ENCODE measurements around the gene ASTN1.

ASTN1 gene

DNA sequence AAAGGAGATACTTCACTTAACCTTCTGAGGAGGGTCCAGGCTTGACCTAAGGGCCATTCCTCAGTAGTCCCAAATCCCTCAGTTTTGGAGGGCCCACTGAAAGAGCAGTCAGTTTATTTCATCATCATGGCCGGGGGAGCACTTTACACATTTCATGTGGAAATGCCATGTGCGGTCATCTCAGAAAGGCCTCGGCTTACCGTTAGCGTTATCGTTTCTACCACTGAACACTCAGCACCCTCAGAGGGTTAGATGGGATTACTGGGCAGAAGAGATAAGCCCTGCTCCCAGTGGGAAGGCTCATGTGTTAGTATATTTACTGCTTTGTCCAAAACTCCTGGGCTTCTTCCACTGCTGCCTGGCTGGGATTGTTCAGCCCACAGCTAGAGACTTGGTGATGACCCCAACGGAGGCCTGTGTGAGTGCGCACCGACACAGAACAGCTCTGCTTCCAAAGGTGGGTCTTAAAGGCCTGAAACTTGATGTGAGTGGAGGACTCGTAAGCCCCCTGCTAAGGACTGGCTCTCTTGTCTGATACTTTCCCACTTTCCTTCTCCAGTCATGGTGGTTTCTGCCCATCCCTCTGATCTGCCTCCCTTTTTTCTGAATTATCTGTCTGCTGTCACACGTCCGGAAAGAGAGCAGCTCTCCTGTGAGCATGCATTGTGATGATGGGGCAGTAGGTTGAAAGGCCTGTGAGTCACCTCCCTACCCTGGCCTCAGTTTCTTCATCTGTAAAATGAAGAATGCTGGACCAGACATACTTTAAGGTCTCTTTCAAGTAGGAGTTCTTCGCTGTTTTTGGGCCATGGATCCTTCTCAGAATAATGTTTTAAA lies 284.5 kb downstream of the ASTN1 start:
- H2AFZ ChIP-seq (ENCODE audit: low read length, unreplicated experiment), result no peak overlapping the region
- H3K4me1 ChIP-seq (ENCODE audit: control insufficient read depth, insufficient read depth, low read length, unreplicated experiment), result no peaks in the 10 kb centered on the region
- no peak overlapping the region for H3K4me3 ChIP-seq (ENCODE audit: low read depth, low read length)
- H3K36me3 ChIP-seq (ENCODE audit: insufficient read depth, low read length), result no peaks in the 10 kb centered on the region
- no peak overlapping the region for H3K27ac ChIP-seq (ENCODE audit: low read depth, low read length)
- H3K79me2 ChIP-seq (ENCODE audit: control insufficient read depth, insufficient read depth, low read length, unreplicated experiment), result no peaks in the 10 kb centered on the region
- H3K27me3 ChIP-seq (ENCODE audit: insufficient read depth, low read length), result peaks cover 6% of the 10 kb centered on the region; the same call in 1 of the 2 replicates

DNA sequence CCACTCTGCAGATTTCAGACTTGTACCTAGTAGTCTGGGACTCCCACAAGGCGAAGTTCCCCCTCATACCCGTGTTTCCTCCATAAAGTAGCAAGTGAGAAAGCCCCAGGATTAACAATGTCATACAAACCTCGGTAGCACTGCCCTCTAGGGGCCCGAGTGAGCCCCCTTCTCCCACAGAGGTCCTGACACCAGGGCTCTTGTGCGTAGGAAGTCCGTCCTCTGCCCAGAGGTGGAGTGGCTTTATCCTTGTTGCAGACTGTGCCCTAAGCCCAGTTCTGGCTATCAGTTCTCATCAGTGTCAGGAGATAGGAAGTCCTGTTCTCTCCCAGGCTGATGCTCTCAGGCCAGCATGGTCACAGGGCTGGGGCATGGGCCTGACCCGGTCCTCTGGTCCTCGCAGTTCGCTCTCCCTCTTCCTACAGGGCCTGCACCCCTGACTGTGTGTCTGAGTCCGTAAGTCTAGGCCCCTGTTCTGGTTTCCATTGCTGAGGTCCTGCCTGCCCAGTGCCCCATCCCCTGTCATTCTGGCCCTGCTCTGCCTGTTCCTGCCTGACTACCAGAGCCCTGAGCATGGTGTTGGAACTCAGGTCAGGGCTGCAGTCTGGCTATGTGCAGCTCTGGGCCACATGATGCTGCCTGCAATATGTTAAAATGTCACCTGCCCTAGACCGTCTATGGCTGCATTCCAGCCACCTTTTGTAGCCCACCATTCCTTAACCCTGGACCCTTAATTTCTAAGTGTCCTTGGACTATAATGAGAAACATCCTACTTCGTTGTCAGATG lies 285.6 kb downstream of the ASTN1 start:
- no peak overlapping the region for H3K4me3 ChIP-seq (ENCODE audit: low read depth, low read length)
- no peak overlapping the region for H3K27ac ChIP-seq (ENCODE audit: low read depth, low read length)
- H3K79me2 ChIP-seq (ENCODE audit: control insufficient read depth, insufficient read depth, low read length, unreplicated experiment), result no peaks in the 10 kb centered on the region
- no peaks in the 10 kb centered on the region for H3K36me3 ChIP-seq (ENCODE audit: insufficient read depth, low read length)
- H2AFZ ChIP-seq (ENCODE audit: low read length, unreplicated experiment), result no peak overlapping the region
- peaks cover 6% of the 10 kb centered on the region; the same call in 1 of the 2 replicates for H3K27me3 ChIP-seq (ENCODE audit: insufficient read depth, low read length)
- H3K4me1 ChIP-seq (ENCODE audit: control insufficient read depth, insufficient read depth, low read length, unreplicated experiment), result no peaks in the 10 kb centered on the region

DNA sequence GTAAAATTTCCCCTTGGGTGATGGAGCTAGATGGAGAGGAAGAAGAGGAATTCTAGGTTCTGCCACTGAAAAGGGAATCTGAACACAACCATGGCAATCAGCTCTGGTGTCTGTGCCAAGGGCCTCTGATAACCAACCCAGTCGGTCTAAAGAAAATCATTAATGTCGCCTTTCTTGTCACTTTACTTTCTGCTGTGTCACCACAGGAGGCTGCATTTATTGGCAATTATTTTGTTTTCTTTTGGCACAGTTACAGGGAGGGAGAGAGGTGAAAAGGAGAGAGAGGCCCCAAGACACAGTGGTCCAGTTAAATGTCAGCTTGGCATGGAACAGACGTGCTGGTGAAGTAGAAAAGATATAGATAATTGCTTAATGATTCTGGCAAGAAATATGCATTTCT lies 287.0 kb downstream of the ASTN1 start:
- H3K4me1 ChIP-seq (ENCODE audit: control insufficient read depth, insufficient read depth, low read length, unreplicated experiment), result no peaks in the 10 kb centered on the region
- H3K27ac ChIP-seq (ENCODE audit: low read depth, low read length), result no peak overlapping the region
- no peaks in the 10 kb centered on the region for H3K79me2 ChIP-seq (ENCODE audit: control insufficient read depth, insufficient read depth, low read length, unreplicated experiment)
- no peaks in the 10 kb centered on the region for H3K36me3 ChIP-seq (ENCODE audit: insufficient read depth, low read length)
- H3K27me3 ChIP-seq (ENCODE audit: insufficient read depth, low read length), result peaks cover 11% of the 10 kb centered on the region; the same call in 1 of the 2 replicates
- no peak overlapping the region for H2AFZ ChIP-seq (ENCODE audit: low read length, unreplicated experiment)
- no peak overlapping the region for H3K4me3 ChIP-seq (ENCODE audit: low read depth, low read length)

DNA sequence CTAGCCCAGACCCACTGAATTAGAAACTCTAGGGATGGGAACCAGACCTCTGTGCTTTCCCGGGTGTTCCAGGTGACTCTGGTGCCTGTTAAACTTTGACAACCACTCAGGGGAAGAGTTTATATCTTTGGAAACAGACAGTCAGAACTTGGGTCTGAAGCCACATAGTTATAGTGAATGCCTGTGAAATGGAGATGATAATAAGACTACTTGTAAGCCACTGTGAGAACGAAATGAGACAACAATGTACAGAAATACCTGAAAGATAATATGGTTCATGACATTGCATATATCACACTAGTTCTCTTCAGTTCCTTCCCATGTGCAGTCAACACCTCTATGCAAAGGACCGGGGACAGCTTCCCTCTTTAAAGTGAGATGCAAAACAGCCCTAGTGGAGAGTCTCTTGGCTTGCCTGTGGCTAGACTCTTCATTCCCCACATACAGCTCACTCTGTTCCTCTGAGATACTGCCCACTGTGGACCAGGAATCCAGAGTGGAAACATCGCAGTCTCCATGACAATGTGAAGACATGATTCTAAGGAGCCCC lies 287.5 kb downstream of the ASTN1 start:
- no peak overlapping the region for H3K4me3 ChIP-seq (ENCODE audit: low read depth, low read length)
- H3K27ac ChIP-seq (ENCODE audit: low read depth, low read length), result no peak overlapping the region
- H2AFZ ChIP-seq (ENCODE audit: low read length, unreplicated experiment), result no peak overlapping the region
- no peaks in the 10 kb centered on the region for H3K4me1 ChIP-seq (ENCODE audit: control insufficient read depth, insufficient read depth, low read length, unreplicated experiment)
- H3K27me3 ChIP-seq (ENCODE audit: insufficient read depth, low read length), result peaks cover 10% of the 10 kb centered on the region; the same call in 1 of the 2 replicates
- no peaks in the 10 kb centered on the region for H3K79me2 ChIP-seq (ENCODE audit: control insufficient read depth, insufficient read depth, low read length, unreplicated experiment)
- no peaks in the 10 kb centered on the region for H3K36me3 ChIP-seq (ENCODE audit: insufficient read depth, low read length)

DNA sequence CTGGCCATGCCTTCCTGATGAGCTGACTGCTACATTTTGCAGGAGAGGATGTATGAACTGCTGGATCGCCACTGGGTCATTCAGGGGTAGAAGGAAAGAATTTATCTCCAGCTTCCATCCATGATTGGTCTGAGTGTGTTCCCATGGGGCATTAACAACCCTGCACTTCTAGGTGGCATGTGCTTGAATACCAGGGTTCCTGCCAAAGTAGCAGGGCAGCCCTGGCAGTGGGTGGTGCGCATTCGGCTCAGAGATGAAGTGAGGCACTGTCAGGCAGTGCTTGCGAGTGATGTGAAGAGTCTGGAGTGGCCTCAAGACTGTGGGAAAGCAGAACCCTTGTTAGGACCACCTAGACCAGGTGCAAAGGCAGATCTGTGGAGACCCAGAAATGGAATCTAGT lies 294.9 kb downstream of the ASTN1 start:
- no peak overlapping the region for H3K4me3 ChIP-seq (ENCODE audit: low read depth, low read length)
- no peaks in the 10 kb centered on the region for H3K36me3 ChIP-seq (ENCODE audit: insufficient read depth, low read length)
- H3K79me2 ChIP-seq (ENCODE audit: control insufficient read depth, insufficient read depth, low read length, unreplicated experiment), result no peaks in the 10 kb centered on the region
- peaks cover 6% of the 10 kb centered on the region; the same call in 1 of the 2 replicates for H3K27me3 ChIP-seq (ENCODE audit: insufficient read depth, low read length)
- no peaks in the 10 kb centered on the region for H3K4me1 ChIP-seq (ENCODE audit: control insufficient read depth, insufficient read depth, low read length, unreplicated experiment)
- H3K27ac ChIP-seq (ENCODE audit: low read depth, low read length), result no peak overlapping the region
- H2AFZ ChIP-seq (ENCODE audit: low read length, unreplicated experiment), result no peak overlapping the region

DNA sequence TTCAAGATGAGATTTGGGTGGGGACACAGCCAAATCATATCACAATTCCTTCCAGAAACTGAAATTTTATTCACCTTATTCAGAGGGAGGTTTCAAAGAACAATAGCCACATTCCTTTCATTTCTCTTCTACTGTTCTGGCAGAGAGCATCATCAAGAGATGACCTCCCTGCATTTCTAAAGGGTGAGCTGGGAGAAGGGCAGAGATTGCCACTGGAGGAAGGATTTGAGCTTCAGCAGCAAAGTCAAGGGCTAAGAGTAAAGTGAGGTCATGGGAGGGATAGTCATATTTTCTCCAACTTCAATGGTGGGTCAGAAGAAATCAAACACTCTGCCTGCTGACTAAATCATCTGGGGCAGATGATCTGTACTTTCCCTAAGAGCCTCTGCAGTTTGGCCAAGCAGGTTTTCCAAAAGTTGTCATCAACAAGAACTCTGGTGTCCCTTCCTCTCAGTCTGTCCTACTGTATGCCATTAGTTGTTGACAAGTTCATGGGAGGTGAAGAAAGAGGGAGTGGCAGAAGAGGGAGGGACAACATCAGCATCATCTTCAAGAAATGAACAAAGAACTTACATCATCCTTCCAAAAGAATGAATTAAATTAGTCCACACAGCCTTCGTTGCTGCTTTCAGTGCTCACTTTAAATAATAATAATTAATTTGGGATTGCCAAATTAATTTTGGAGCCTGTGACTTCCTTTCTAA lies 298.3 kb downstream of the ASTN1 start:
- no peaks in the 10 kb centered on the region for H3K79me2 ChIP-seq (ENCODE audit: control insufficient read depth, insufficient read depth, low read length, unreplicated experiment)
- no peak overlapping the region for H3K4me3 ChIP-seq (ENCODE audit: low read depth, low read length)
- H3K27ac ChIP-seq (ENCODE audit: low read depth, low read length), result no peak overlapping the region
- H3K36me3 ChIP-seq (ENCODE audit: insufficient read depth, low read length), result no peaks in the 10 kb centered on the region
- H3K4me1 ChIP-seq (ENCODE audit: control insufficient read depth, insufficient read depth, low read length, unreplicated experiment), result no peaks in the 10 kb centered on the region
- H3K27me3 ChIP-seq (ENCODE audit: insufficient read depth, low read length), result no peaks in the 10 kb centered on the region
- H2AFZ ChIP-seq (ENCODE audit: low read length, unreplicated experiment), result no peak overlapping the region

DNA sequence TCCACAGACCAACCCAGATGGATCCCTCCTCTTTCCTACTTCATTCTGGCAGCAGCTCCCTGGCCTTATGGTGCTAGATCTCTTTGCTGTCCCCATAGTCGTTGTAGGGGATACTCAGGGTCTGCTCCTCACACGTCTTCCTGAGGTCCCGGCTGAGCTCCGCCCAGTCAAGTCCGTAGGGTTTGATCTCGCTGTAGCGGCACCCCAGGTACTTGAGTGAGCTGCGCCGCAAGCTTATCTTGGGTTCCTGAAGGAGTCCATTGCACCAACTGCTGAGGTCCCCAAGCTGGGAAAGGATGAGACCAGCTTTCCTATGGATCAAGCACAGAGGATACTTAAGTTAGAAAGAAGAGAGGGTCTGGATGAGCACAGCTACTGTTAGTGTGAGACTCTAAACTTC lies 300.3 kb downstream of the ASTN1 start:
- Histone ChIP-seq H3K79me2 (ENCODE audit: control insufficient read depth, insufficient read depth, low read length, unreplicated experiment) (no peaks in the 10 kb centered on the region), H3K36me3 (ENCODE audit: insufficient read depth, low read length) (no peaks in the 10 kb centered on the region), H2AFZ (ENCODE audit: low read length, unreplicated experiment) (no peak overlapping the region), H3K4me1 (ENCODE audit: control insufficient read depth, insufficient read depth, low read length, unreplicated experiment) (no peaks in the 10 kb centered on the region), H3K27ac (ENCODE audit: low read depth, low read length) (no peak overlapping the region), H3K4me3 (ENCODE audit: low read depth, low read length) (no peak overlapping the region), H3K27me3 (ENCODE audit: insufficient read depth, low read length) (no peaks in the 10 kb centered on the region)

DNA sequence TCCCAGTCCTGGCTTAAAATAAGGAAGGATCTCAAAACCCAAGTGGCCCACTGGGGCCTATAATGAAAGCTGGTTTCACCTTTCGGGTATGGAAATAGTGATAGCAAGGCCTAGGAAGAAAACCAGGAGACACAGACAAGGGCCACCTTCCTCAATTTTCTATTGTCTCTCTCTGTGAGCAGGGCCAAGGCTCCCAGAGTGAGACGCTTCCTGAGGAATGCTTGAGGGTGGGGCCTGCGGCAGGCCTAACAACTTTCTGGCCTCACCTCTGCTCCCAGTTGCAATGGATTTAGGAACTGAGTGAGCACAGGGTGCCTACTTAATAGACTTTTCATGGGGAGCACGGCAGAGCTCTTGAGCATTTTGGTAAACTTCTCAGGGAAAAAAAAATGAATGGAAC lies 300.9 kb downstream of the ASTN1 start:
- no peaks in the 10 kb centered on the region for H3K36me3 ChIP-seq (ENCODE audit: insufficient read depth, low read length)
- no peaks in the 10 kb centered on the region for H3K27me3 ChIP-seq (ENCODE audit: insufficient read depth, low read length)
- H2AFZ ChIP-seq (ENCODE audit: low read length, unreplicated experiment), result no peak overlapping the region

DNA sequence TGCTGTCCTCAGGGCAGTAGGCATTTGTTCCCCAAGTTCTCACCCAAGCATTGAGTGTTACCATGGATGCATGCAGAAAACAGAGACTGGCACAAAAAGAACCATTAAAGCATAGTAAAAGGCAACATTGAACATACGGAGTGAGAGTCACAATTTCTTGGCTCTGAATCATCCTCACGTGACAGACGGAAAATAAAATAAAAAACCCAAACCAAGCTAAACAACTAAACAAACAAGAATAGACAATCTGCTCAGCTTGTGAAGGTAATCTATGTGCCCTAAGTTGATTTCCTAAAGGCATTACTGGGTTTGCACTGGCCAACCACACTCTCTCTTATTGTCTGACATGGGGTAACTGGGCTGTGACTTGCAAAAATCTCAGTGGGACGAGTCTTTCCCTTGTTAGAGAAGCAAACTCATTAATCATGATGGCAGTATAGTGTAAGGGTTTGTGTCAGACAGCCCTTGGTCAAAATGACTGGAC lies 306.0 kb downstream of the ASTN1 start:
- H3K4me1 ChIP-seq (ENCODE audit: control insufficient read depth, insufficient read depth, low read length, unreplicated experiment), result no peaks in the 10 kb centered on the region
- no peak overlapping the region for H3K4me3 ChIP-seq (ENCODE audit: low read depth, low read length)
- no peak overlapping the region for H3K27ac ChIP-seq (ENCODE audit: low read depth, low read length)
- no peak overlapping the region for H2AFZ ChIP-seq (ENCODE audit: low read length, unreplicated experiment)
- no peaks in the 10 kb centered on the region for H3K79me2 ChIP-seq (ENCODE audit: control insufficient read depth, insufficient read depth, low read length, unreplicated experiment)
- H3K36me3 ChIP-seq (ENCODE audit: insufficient read depth, low read length), result no peaks in the 10 kb centered on the region
- H3K27me3 ChIP-seq (ENCODE audit: insufficient read depth, low read length), result no peaks in the 10 kb centered on the region

More for the DNA sequence above, 300.9 kb downstream of the ASTN1 start:
- H3K79me2 ChIP-seq (ENCODE audit: control insufficient read depth, insufficient read depth, low read length, unreplicated experiment), result no peaks in the 10 kb centered on the region
- H3K27ac ChIP-seq (ENCODE audit: low read depth, low read length), result no peak overlapping the region
- no peak overlapping the region for H3K4me3 ChIP-seq (ENCODE audit: low read depth, low read length)
- no peaks in the 10 kb centered on the region for H3K4me1 ChIP-seq (ENCODE audit: control insufficient read depth, insufficient read depth, low read length, unreplicated experiment)

DNA sequence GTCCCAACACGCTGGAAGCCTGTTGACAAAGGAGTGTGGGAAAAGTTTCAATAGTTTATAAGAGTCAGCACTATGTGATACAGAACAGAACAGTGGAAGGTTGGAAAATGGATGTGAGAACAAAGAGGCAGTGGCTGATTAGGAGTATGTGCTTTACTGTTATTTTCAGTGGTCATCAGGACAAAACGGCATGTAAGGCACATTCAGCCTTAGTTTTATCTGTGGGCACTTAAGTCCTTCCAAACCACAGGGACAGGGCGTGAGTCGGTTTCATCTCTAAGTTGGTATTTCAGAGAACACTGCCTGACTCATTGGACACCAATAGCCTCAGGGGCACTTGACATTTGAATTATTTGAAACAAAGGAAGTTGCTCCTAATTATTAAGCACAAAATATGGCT lies 306.9 kb downstream of the ASTN1 start:
- Histone ChIP-seq H3K36me3 (ENCODE audit: insufficient read depth, low read length) (no peaks in the 10 kb centered on the region), H3K4me3 (ENCODE audit: low read depth, low read length) (no peak overlapping the region), H3K27ac (ENCODE audit: low read depth, low read length) (no peak overlapping the region), H3K27me3 (ENCODE audit: insufficient read depth, low read length) (no peaks in the 10 kb centered on the region), H3K79me2 (ENCODE audit: control insufficient read depth, insufficient read depth, low read length, unreplicated experiment) (no peaks in the 10 kb centered on the region), H3K4me1 (ENCODE audit: control insufficient read depth, insufficient read depth, low read length, unreplicated experiment) (no peaks in the 10 kb centered on the region), H2AFZ (ENCODE audit: low read length, unreplicated experiment) (no peak overlapping the region)

Measured in ACC112 (cell line).